IMR-90 (cell line): ENCODE measurements around the gene IQCF6. TPM values are rescaled to one million over a fixed set of nuclear protein-coding genes. Genes with fewer than 3 reads are reported as not detected.

Experiments
- ATAC-seq: fragments of 200-7000 bp; cut with Tn5 transposase; 2 replicates; pipeline ENCODE4 v1.9.1; 2020; ENCODE audit warnings: low read depth, mild to moderate bottlenecking, moderate library complexity
- BruUV-seq: library from RNA; stranded (reverse); fragments of 400-500 nt; replicated peaks from 2 replicates; lab custom pipeline; 2021; lab: Mats Ljungman, UMichigan
- CTCF ChIA-PET: fragments of 300-600 bp; formaldehyde crosslinking; extraction: SDS; loops from one replicate; lab custom pipeline; 2021; ENCODE audit warnings: antibody characterized with exemption; lab: Yijun Ruan, JAX
- POLR2A ChIA-PET: fragments of 300-600 bp; sonication (Branson Sonifier 250); formaldehyde crosslinking; loops from one replicate; lab custom pipeline; 2022; ENCODE audit warnings: antibody characterized with exemption; ENCODE audit not compliant: unreplicated experiment; lab: Charles Lee
- DNase-seq: peaks from one replicate; pipeline ENCODE4 v3.0.0; 2013
- H2AFZ ChIP-seq: replicated peaks from 2 replicates; pipeline ENCODE3; 2013; ENCODE audit warnings: low read length, mild to moderate bottlenecking; ENCODE audit not compliant: poor library complexity
- H2AK5ac ChIP-seq: 2 replicates; pipeline ENCODE4 v1.6.1; 2013; ENCODE audit warnings: low read depth, low read length, inconsistent platforms
- H2AK9ac ChIP-seq: replicated peaks from 2 replicates; pipeline ENCODE3; 2013; ENCODE audit warnings: mild to moderate bottlenecking, low read depth, low read length, moderate library complexity; ENCODE audit not compliant: poor library complexity
- H2BK120ac ChIP-seq: 2 replicates; pipeline ENCODE4 v1.6.1; 2013; ENCODE audit warnings: low read depth, low read length, inconsistent platforms
- H2BK15ac ChIP-seq: 3 replicates; pipeline ENCODE4 v1.6.1; 2013; ENCODE audit warnings: low read depth, low read length, inconsistent platforms
- H2BK20ac ChIP-seq: 2 replicates; pipeline ENCODE4 v1.6.1; 2013; ENCODE audit warnings: low read depth, mild to moderate bottlenecking, inconsistent platforms, low read length, moderate library complexity
- H2BK5ac ChIP-seq: 2 replicates; pipeline ENCODE4 v1.6.1; 2013; ENCODE audit warnings: mild to moderate bottlenecking, low read depth, low read length, inconsistent platforms; ENCODE audit not compliant: poor library complexity, severe bottlenecking
- H3K14ac ChIP-seq: replicated peaks from 2 replicates; pipeline ENCODE4 v1.6.1; 2013; ENCODE audit warnings: low read depth, low read length, inconsistent platforms
- H3K18ac ChIP-seq: 2 replicates; pipeline ENCODE4 v1.6.1; 2013; ENCODE audit warnings: low read depth, low read length, control low read depth
- H3K23ac ChIP-seq: 2 replicates; pipeline ENCODE4 v1.6.1; 2013; ENCODE audit warnings: low read depth, low read length, inconsistent platforms
- H3K27ac ChIP-seq: 2 replicates; pipeline ENCODE4 v1.5.1; 2013; ENCODE audit warnings: mild to moderate bottlenecking, control low read depth, low read length; ENCODE audit not compliant: insufficient read depth
- H3K27me3 ChIP-seq: 2 replicates; pipeline ENCODE4 v1.6.1; 2013; ENCODE audit warnings: low read length; ENCODE audit not compliant: control insufficient read depth, insufficient read depth
- H3K36me3 ChIP-seq: 2 replicates; pipeline ENCODE4 v1.6.1; 2013; ENCODE audit warnings: low read length, mixed read lengths; ENCODE audit not compliant: control insufficient read depth, insufficient read depth
- H3K4ac ChIP-seq: 2 replicates; pipeline ENCODE4 v1.6.1; 2013; ENCODE audit warnings: low read depth, low read length, inconsistent platforms
- H3K4me1 ChIP-seq: 2 replicates; pipeline ENCODE4 v1.6.1; 2013; ENCODE audit warnings: low read length, mixed read lengths; ENCODE audit not compliant: control insufficient read depth, insufficient read depth
- H3K4me2 ChIP-seq: 2 replicates; pipeline ENCODE4 v1.6.1; 2013; ENCODE audit warnings: low read depth, mild to moderate bottlenecking, control low read depth, low read length, moderate library complexity
- H3K4me3 ChIP-seq: 2 replicates; pipeline ENCODE4 v1.5.1; 2013; ENCODE audit warnings: low read depth, mild to moderate bottlenecking, control low read depth, low read length, moderate library complexity; ENCODE audit not compliant: insufficient read depth
- H3K56ac ChIP-seq: 2 replicates; pipeline ENCODE4 v1.6.1; 2013; ENCODE audit warnings: low read length, inconsistent platforms; ENCODE audit not compliant: insufficient read depth; ENCODE audit errors: extremely low read depth
- H3K79me1 ChIP-seq, 2 experiments: 2 replicates each; pipeline ENCODE4 v1.6.1; 2013; ENCODE audit warnings: low read length in 2 of 2, inconsistent platforms in 1 of 2, low read depth in 1 of 2
- H3K9ac ChIP-seq: 2 replicates; pipeline ENCODE4 v1.6.1; 2013; ENCODE audit warnings: low read depth, low read length, control low read depth
- H3K9me1 ChIP-seq: 2 replicates; pipeline ENCODE4 v1.6.1; 2013; ENCODE audit warnings: low read length, inconsistent platforms; ENCODE audit not compliant: insufficient read depth
- H3K9me3 ChIP-seq: 2 replicates; pipeline ENCODE4 v1.6.1; 2013; ENCODE audit warnings: low read length; ENCODE audit not compliant: control insufficient read depth, insufficient read depth
- H4K20me1 ChIP-seq: 2 replicates; pipeline ENCODE4 v1.6.1; 2013; ENCODE audit warnings: low read length, inconsistent platforms; ENCODE audit not compliant: insufficient read depth
- H4K5ac ChIP-seq: 2 replicates; pipeline ENCODE4 v1.6.1; 2013; ENCODE audit warnings: mild to moderate bottlenecking, low read depth, low read length, control low read depth
- H4K8ac ChIP-seq, 2 experiments: 2 replicates each; pipeline ENCODE4 v1.6.1; 2013; ENCODE audit warnings: low read depth in 2 of 2, low read length in 2 of 2, control low read depth in 1 of 2, inconsistent platforms in 1 of 2
- H4K91ac ChIP-seq: 2 replicates; pipeline ENCODE4 v1.6.1; 2013; ENCODE audit warnings: low read depth, low read length, inconsistent platforms; ENCODE audit not compliant: insufficient read depth
- MAFK ChIP-seq: IDR thresholded peaks from 2 replicates; pipeline ENCODE4 v1.6.1; 2012; ENCODE audit warnings: low read depth, low read length, improper control_type of control experiment
- SMC3 ChIP-seq: fragments of 150-350 bp; IDR thresholded peaks from 2 replicates; pipeline ENCODE4 v1.6.1; 2016; ENCODE audit warnings: low read depth, mild to moderate bottlenecking, antibody characterized with exemption, low read length, moderate library complexity
- WGBS, 2 experiments: methylation state at CpG; one replicate each; pipeline versions ENCODE4 v1.1.5 to v1.1.7; 2013; ENCODE audit warnings: missing lambda C conversion rate in 2 of 2; ENCODE audit not compliant: insufficient read length in 1 of 2; ENCODE audit errors: extremely low coverage in 2 of 2; 5-methylcytosine and 5-hydroxymethylcytosine counted together
- dilution Hi-C: fragments of 300-500 bp; cut with HindIII; formaldehyde crosslinking; loops from one replicate; pipeline ENCODE4 v1.14.3; 2018; ENCODE audit warnings: low sequenced_read_pairs; ENCODE audit not compliant: unreplicated experiment
- in situ Hi-C: fragments of 300-500 bp; cut with MboI; formaldehyde crosslinking; loops from 3 replicates; pipeline ENCODE4 v1.14.3; 2019; ENCODE audit warnings: low sequenced_read_pairs, inconsistent platforms, mixed read lengths
- intact Hi-C: fragments of 100-400 bp; cut with micrococcal nuclease; formaldehyde crosslinking; loops from 2 replicates; pipeline ENCODE4 v1.10.0; 2022
- polyA plus RNA-seq, 3 experiments: library from polyadenylated mRNA; depleted of rRNA; stranded (reverse); fragments of >200 nt; gene quantifications; 2 replicates each; pipeline ENCODE4 v1.2.3, GENCODE V29; 2012; ENCODE audit warnings: low replicate concordance in 1 of 3
- total RNA-seq: library from RNA; depleted of rRNA; stranded (reverse); fragments of >200 nt; gene quantifications from 2 replicates; pipeline ENCODE4 v1.2.3, GENCODE V29; 2012

Gene IQCF6
- total and polyA plus RNA-seq, 2 of the 4 experiments (the other 2 are of a cell fraction): not detected

- H3K4me3 ChIP-seq: no peak overlapping the region
- CTCF ChIA-PET: interaction anchor here (1.3 kb wide), 1 partner anchor 12 kb away, joined by 3 read pairs; no protein-coding TSS in a partner anchor
- no peak overlapping the region for H2BK5ac ChIP-seq
- H3K23ac ChIP-seq: no peak overlapping the region
- H3K9me3 ChIP-seq: no peaks in the 10 kb centered on the region
- no peak overlapping the region for H2BK15ac ChIP-seq
- H4K20me1 ChIP-seq: no peaks in the 10 kb centered on the region
- H2BK120ac ChIP-seq: no peak overlapping the region
- intact Hi-C loops (no loop called here), in situ Hi-C loops (no loop called here), dilution Hi-C loops (no loop called here)
- H3K9ac ChIP-seq: no peak overlapping the region
- no peak for TF ChIP-seq MAFK
- no peak for TF ChIP-seq SMC3
- WGBS, 2 experiments: 18% methylated on average over 1 of the region's 12 CpGs; no CpG with 5 or more reads in 1 of the 2 experiments
- H4K8ac ChIP-seq: no peak overlapping the region
- H3K4me2 ChIP-seq: no peak overlapping the region
- H4K91ac ChIP-seq: no peak overlapping the region
- H4K5ac ChIP-seq: no peak overlapping the region
- no peak overlapping the region for H3K56ac ChIP-seq
- no peak overlapping the region for H2AK9ac ChIP-seq
- no TSS peak for BruUV-seq
- no peak overlapping the region for H2AK5ac ChIP-seq
- no peak overlapping the region for H2BK20ac ChIP-seq
- POLR2A ChIA-PET: no interaction called here
- H3K27ac ChIP-seq: no peak overlapping the region
- H2AFZ ChIP-seq: no peak overlapping the region
- H3K14ac ChIP-seq: no peak overlapping the region
- H3K79me1 ChIP-seq: no peaks in the 10 kb centered on the region
- H3K36me3 ChIP-seq: no peaks in the 10 kb centered on the region
- H3K18ac ChIP-seq: no peak overlapping the region
- no peaks in the 10 kb centered on the region; the same call in 1 of the 2 replicates for H3K27me3 ChIP-seq
- H3K4ac ChIP-seq: no peak overlapping the region
- H3K4me1 ChIP-seq: no peaks in the 10 kb centered on the region
- no peak for ATAC-seq
- no peak for DNase-seq
- H3K9me1 ChIP-seq: no peaks in the 10 kb centered on the region
Measured at GRCh38 chr3:51819709-51820406, 40.8 kb upstream of the IQCF6 start.
